GM04504 (cell line): ENCODE measurements around the gene EPN3.

Source experiments
- DNase-seq: peaks from one replicate; pipeline ENCODE4 v3.0.0-alpha.2; 2012; ENCODE audit warnings: low read depth

Gene EPN3

GRCh38 chr17:50511058-50511457 lies 21.5 kb upstream of the EPN3 start:
- DNase-seq, result no peak

GRCh38 chr17:50513495-50513894 lies 19.0 kb upstream of the EPN3 start:
- no peak for DNase-seq

- DNase-seq, result no peak
These were observed 18.1 kb upstream of the EPN3 start for GRCh38 chr17:50514388-50514787.

- no peak for DNase-seq
These were observed 17.4 kb upstream of the EPN3 start for GRCh38 chr17:50514936-50515702.

DNA sequence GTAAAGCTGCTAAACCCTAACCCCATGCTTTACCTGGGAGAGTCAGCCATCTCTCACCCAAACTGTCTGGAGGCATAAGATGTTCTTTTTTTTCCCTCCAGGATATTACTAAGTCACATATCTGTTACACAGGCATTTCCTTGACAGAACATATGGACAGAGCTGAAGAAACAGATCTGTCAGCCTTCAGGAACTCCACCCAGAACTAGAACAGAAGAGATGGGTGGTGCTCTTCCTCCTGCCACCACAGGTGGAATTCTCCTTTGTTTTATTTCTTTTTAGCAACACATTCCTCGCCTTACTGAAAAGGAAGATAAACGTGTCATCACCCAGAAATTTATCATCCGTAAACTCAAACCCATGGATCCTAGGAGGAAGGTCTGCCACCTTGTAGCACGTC lies 15.5 kb upstream of the EPN3 start:
- no peak for DNase-seq

DNA sequence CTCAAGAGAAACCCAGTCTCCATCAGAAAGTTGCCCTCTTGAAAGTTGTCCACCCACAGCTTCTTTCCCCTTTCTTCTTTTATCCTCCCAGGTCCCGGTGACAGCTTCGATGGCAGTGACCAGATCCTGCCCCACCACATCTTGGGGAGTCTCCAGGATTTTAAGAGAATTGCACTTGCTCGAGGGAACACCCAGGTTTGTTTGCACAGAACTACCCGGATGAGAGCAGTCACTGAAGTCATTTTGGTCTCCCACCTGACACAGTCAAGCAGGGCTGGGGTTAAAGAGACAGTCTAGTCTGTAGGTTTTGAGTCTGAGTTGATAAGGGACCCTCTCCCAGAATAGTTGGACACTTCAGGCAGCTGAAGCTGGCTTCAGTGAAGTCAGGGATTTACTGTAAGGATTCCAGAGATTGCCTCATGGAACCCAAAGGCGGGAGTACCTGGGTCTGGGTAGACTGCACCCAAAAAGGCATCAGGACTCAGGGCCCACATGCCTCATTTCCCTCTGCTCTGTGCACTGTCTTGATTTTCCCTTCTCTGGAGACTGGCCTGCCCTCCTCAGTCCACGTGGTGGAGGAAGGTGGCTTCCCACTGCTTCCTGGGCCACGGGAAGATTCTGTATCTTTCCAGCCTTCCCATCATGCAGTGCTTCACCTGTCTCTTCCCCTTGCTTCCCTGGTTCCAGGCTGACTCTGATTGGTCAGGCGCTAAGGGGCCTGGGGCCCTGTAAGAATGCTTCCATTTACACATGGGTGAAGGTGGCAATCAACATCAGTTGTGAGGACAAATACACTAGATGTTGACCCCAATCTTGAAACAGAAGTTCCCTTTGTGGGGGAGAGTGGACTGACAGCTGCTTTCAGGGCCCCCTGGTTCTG lies 14.8 kb upstream of the EPN3 start:
- DNase-seq, result no peak

DNA sequence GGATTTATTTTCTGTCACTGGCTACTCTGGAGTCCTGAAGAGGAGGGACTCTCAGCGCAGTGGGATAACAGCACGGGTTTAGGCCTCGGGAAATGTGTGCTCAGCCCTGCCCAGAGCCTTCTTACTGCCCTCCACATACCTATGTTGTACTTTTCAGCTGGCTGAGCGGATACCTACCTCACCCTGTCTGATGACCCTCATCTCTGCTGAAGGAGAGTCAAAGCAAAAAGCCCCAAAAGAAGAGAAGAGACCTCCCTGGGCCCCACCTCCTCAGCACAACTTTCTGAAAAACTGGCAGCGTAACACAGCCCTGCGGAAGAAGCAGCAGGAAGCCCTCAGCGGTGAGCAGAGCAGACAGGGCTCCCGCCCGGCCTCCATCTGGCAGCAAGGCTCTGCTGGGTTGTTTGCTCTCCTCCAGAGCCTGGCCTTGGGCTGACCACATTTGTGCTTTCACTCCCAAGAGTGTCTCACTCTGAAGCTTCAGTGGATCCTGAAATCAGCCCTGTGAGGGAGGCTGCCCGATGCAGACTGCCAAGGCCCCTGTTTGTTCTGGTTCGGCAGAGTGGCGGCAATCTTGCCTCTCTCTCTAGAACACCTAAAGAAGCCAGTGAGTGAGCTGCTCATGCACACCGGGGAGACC lies 14.0 kb upstream of the EPN3 start:
- DNase-seq, result no peak

GRCh38 chr17:50519141-50519834 lies 13.2 kb upstream of the EPN3 start:
- DNase-seq, result no peak

GRCh38 chr17:50520483-50520882 lies 12.1 kb upstream of the EPN3 start:
- DNase-seq, result no peak

- DNase-seq, result no peak
These were observed 11.0 kb upstream of the EPN3 start for GRCh38 chr17:50521514-50521913.

DNA sequence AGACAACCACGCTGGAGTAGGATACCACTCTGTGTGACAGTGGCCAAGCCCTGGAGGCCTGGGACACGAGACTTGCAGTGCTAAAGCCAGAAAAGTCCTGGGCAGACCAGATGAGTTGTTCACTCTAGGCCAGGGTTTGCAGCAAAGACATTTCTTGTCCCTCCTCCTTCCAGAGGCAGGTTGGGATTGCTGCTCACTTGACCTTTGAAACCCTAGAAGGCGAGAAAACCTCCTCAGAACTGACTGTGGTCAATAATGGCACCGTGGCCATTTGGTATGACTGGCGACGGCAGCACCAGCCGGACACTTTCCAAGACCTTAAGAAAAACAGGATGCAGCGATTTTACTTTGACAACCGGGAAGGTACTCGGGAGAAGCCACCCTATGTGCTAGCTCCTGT lies 9.8 kb upstream of the EPN3 start:
- DNase-seq, result no peak

DNA sequence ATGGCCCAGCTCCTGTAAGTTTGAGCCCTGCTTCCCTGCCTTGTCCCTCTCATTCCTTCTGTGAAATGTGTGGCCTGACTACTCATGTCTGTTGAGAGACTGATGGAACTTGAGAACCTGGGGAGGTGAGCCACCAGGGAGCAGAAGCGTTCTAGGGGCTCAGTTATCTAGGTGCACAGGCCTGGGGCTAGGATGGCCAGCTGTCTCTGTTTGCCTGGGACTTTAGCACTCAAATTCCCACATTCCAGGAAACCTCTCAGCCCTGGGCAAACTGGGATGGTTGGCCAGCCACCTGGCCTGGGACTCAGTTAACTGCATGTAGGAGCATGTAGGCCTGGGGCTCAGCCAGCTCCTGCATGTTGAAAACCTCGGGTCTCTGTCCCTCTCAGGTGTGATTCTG lies 9.3 kb upstream of the EPN3 start:
- DNase-seq, result no peak

- DNase-seq, result no peak
These were observed 7.7 kb upstream of the EPN3 start for GRCh38 chr17:50524838-50525237.

DNA sequence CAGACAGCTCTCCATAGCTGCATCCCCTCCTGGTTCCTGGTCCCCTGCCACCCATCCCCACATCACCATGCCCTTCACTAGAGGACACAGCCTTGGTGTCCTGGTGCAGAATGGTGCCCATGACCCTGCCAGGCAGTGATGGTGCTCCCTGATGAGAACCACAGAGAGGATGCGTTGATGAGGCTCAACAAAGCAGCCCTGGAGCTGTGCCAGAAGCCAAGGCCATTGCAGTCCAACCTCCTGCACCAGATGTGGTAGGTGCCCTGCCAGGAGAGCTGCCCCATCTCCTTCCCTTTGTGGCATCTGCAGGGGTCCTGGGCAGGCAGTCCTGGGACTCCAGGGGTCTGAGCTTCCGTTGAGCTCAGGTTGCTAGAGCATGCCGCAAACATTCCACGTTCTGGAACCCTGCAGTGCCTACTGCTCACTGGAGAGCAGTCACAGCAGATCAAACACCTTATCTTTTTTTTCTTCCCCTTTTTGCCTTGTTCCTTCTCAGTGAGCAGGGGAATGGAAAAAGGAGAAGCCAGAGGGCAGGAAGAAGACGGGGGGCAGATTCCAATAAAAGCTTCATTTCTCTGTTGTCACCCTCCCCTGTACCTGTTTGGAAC lies 5.3 kb upstream of the EPN3 start:
- no peak for DNase-seq

- no peak for DNase-seq
These were observed 4.5 kb upstream of the EPN3 start for GRCh38 chr17:50527949-50528474.

- DNase-seq, result no peak
These were observed 2.7 kb upstream of the EPN3 start for GRCh38 chr17:50529849-50530248.

DNA sequence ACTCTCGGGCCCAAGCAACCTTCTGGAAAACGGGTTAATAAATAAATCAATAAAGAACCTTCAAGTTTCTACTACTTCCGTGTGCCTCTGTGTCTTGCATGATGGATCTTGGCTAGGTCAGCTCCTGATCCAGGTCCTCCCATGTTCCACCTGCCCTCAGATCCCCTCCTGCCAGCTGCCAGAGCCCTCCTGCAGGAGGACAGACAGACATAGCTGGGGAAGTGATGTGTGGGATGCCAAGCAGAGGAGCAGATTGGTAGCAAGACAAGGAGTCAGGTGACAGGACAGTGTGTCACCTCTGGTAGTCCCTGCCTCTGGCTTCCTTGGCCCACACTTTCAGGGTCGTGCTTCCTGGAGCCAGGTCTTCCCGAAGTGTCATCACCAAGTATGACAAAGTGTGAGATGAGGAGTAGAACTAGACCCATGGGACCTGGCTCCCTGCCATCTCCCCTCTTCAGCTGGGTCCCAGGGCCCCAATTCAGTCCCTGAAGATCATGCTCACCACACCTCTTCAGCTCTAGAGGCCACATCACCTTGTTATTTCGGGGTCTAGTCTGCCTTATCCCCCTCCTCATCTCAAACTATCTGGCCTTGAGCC lies 1.0 kb upstream of the EPN3 start:
- DNase-seq, result no peak

- DNase-seq, result no peak
These were observed 650 bp downstream of the EPN3 start for GRCh38 chr17:50533185-50533584.

DNA sequence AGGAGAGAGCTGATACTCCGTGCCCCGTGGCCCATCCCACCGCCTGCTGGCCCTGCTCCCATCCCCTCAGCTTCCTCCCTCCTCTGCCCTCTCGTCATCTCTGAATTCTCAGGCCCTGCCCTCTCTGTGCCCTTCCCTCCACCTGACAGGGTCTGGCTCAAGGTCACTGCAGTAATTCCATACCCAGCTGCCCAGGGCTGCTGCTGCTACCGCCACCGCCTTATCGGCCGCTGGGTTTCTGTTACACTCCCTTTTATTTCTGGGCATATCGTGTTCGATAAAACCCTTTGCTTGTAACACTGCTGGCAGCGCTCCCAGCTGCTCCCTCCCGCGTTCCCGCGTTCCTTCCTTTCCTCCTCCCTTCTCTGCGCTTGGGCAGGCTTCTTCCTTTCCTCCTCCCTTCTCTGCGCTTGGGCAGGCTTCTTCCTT lies 1.2 kb downstream of the EPN3 start:
- DNase-seq, result no peak

- no peak for DNase-seq
These were observed 1.9 kb downstream of the EPN3 start for GRCh38 chr17:50534222-50534978.

DNA sequence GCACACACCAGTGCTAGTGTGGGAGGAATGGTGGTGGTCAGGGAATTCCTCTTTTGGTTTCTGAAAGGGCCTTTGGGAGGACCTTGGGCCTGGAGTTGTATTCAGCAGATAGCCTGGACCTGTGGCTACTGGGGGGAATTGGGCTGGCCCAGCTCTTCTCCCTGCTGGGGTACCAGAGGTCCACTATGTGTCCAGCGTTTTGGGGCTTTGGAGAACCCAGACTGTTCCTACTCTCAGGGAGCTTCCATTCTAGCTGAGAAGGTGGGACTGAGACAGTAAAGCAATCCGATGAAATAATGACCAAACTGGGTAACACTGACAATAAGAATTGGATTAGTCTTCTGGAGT lies 2.4 kb downstream of the EPN3 start:
- no peak for DNase-seq
